ENCODE measurements around the gene SP110.

- no peak for TF ChIP-seq POLR2A (IDR thresholded peaks at IDR 0.05)
- no peak for TF ChIP-seq CTCF (IDR thresholded peaks at IDR 0.05)
Observed at GRCh38 chr2:230227216-230227615, 7.4 kb upstream of the SP110 start.

Measured in Peyer's patch (tissue), 4 donors.